Astrocyte of the cerebellum (primary cell): Measurements from ENCODE around the gene CSMD2.
"Not testable (repeated sequence)": the region's sequence is repeated elsewhere in the genome, so short reads cannot be mapped to it uniquely, and the experiment has no call there.

Source experiments
- DNase-seq: peaks from one replicate; pipeline ENCODE4 v3.0.0-alpha.2; 2011; ENCODE audit warnings: low read depth
- H3K4me3 ChIP-seq: 2 replicates; pipeline ENCODE4 v1.5.1; 2011; ENCODE audit warnings: mild to moderate bottlenecking, low read depth, low read length, moderate library complexity
- in situ Hi-C: cut with HindIII; loops from 2 replicates; pipeline ENCODE4 v1.10.0; 2017; ENCODE audit warnings: low sequenced_read_pairs
- TF ChIP-seq, protein P1 (sequence below): IDR thresholded peaks from 2 replicates; pipeline ENCODE4 v1.5.1; 2012; ENCODE audit warnings: low read length, low read depth, moderate library complexity, mild to moderate bottlenecking; ENCODE audit errors: missing control alignments

The CSMD2 gene

GRCh38 chr1:33512226-33513011, 652.6 kb downstream of the CSMD2 start:
- DNase-seq, result no peak
- no peak overlapping the region for H3K4me3 ChIP-seq
- TF ChIP-seq, protein P1, sequence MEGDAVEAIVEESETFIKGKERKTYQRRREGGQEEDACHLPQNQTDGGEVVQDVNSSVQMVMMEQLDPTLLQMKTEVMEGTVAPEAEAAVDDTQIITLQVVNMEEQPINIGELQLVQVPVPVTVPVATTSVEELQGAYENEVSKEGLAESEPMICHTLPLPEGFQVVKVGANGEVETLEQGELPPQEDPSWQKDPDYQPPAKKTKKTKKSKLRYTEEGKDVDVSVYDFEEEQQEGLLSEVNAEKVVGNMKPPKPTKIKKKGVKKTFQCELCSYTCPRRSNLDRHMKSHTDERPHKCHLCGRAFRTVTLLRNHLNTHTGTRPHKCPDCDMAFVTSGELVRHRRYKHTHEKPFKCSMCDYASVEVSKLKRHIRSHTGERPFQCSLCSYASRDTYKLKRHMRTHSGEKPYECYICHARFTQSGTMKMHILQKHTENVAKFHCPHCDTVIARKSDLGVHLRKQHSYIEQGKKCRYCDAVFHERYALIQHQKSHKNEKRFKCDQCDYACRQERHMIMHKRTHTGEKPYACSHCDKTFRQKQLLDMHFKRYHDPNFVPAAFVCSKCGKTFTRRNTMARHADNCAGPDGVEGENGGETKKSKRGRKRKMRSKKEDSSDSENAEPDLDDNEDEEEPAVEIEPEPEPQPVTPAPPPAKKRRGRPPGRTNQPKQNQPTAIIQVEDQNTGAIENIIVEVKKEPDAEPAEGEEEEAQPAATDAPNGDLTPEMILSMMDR, result no peak
- in situ Hi-C loops, result no loop called here

GRCh38 chr1:33509276-33509675, 655.8 kb downstream of the CSMD2 start:
- H3K4me3 ChIP-seq, in situ Hi-C loops, DNase-seq: not testable (repeated sequence)

- TF ChIP-seq, protein P1, result no peak
- DNase-seq, result no peak
- no peak overlapping the region for H3K4me3 ChIP-seq
- in situ Hi-C loops, result no loop called here
Measured at GRCh38 chr1:33508151-33508550, 656.9 kb downstream of the CSMD2 start.

DNA sequence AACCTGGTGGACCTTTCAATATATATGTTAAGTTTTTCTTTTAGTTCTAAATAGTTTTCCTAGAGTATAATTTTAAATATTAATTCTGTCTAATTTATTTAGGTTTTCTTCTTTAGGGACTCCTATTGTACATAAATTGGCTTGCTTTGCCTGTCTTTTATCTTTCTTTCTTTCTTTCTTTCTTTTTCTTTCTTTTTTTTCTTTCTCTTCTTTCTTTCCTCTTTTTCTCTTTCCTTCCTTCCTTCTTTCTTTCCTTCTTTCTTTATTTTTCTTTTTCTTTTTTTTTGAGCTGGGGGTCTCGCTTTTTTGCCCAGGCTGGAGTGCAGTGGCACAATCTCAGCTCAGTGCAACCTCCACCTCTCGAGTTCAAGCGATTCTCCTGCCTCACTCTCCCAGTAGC, 657.4 kb downstream of the CSMD2 start:
- in situ Hi-C loops, result no loop called here
- TF ChIP-seq, protein P1, result no peak
- no peak for DNase-seq
- no peak overlapping the region for H3K4me3 ChIP-seq

DNA sequence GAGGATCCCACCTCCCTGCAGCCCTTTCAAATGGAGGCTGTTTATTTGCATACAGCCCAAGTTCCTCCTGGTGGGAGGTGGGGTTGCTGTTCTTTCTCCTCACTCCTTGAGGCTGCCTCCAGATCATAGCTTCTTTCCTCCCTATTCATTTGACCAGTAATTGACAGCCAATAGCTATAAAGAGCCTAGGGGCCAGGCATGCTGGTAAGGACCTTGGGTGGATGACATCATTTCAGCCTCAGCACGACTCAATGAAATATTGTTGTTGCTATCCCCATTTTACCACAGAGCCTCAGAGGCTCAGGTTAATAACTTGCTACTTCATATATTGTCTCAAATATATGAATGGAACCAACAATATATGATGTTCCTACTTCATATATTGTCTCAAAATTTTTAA, 661.5 kb downstream of the CSMD2 start:
- TF ChIP-seq, protein P1, result no peak
- no peak overlapping the region for H3K4me3 ChIP-seq
- DNase-seq, result no peak

DNA sequence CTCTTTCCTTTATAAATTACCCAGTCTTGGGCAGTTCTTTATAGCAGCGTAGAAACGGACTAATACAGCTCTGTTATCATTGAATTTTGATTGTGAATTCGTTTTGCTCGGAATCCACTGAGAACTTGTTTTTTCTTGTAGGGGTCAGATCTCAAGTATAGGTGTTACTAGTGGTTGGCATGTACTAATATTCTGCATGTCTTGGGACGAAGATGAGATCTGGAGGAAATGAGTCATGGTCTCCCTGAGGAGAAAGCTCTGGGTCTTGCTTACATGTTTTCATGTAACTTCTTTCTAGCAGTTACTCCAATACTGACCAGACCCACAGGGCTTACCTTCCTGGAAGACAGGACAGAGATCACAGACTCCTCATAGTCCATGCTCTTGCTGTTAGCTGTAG, 662.3 kb downstream of the CSMD2 start:
- TF ChIP-seq, protein P1, result no peak
- H3K4me3 ChIP-seq, result no peak overlapping the region
- peak; percentile 6 for DNase-seq
- in situ Hi-C loops, result no loop called here

More for the DNA sequence above, 661.5 kb downstream of the CSMD2 start:
- in situ Hi-C loops, result no loop called here

DNA sequence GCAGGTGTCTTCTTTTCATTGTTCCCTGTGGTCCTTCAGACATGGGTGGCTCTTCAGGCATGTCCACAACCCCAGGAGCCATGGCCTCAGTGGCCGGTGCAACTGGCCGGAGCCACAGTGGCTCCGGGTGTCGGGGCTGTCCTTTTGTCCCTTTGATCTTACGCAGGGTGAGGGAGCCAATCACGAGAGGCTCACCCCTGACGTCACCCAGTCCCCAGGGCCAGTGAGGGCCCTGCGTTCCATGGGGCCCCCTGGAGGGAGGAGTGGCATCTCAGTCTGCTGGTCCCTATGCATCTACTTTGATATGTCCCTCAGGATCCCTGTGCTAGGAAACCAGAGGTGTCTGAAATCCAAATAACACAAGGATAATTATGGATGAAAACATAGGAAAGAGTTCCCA, 663.3 kb downstream of the CSMD2 start:
- DNase-seq, result no peak
- TF ChIP-seq, protein P1, result no peak
- H3K4me3 ChIP-seq, result no peak overlapping the region
- in situ Hi-C loops, result no loop called here
